ENCODE measurements around the gene HDAC7. TPM values are rescaled to one million over a fixed set of nuclear protein-coding genes. Genes with fewer than 3 reads are reported as not detected.
"Not testable (repeated sequence)": the region's sequence is repeated elsewhere in the genome, so short reads cannot be mapped to it uniquely, and the experiment has no call there.

The HDAC7 gene
- total RNA-seq, 2 donors from 2014 or later = 27.3 to 29.7 TPM

GRCh38 chr12:47817272-47818006 lies 2.3 kb downstream of the HDAC7 start:
- no peaks in the 10 kb centered on the region for H3K36me3 ChIP-seq
- DNase-seq = no peak
- intact Hi-C loops (cut with DNase I) = no loop called here
- no peaks in the 10 kb centered on the region for H3K9me3 ChIP-seq
- H3K27me3 ChIP-seq = no peaks in the 10 kb centered on the region
- H3K4me3 ChIP-seq = peak overlapping the region; percentile 57
- peaks cover 13% of the 10 kb centered on the region for H3K4me1 ChIP-seq
- TF ChIP-seq CTCF (IDR thresholded peaks at IDR 0.05) = no peak
- peak overlapping the region; percentile 50 to 64 for H3K9ac ChIP-seq (ENCODE audit: low read depth in 2 of 2, low read length in 2 of 2)
- peak overlapping the region; percentile 94 for H3K27ac ChIP-seq

GRCh38 chr12:47816403-47817271 lies 3.1 kb downstream of the HDAC7 start:
- no peak for TF ChIP-seq CTCF (IDR thresholded peaks at IDR 0.05)
- Histone ChIP-seq H3K9ac (ENCODE audit: low read depth in 2 of 2, low read length in 2 of 2) (peak overlapping the region; percentile 50 to 64), H3K4me1 (peaks cover 13% of the 10 kb centered on the region), H3K36me3 (no peaks in the 10 kb centered on the region), H3K4me3 (peak overlapping the region; percentile 57), H3K9me3 (no peaks in the 10 kb centered on the region), H3K27me3 (no peaks in the 10 kb centered on the region), H3K27ac (peak overlapping the region; percentile 94)
- no peak for DNase-seq
- intact Hi-C loops (cut with DNase I) = no loop called here

GRCh38 chr12:47815447-47815846 lies 4.3 kb downstream of the HDAC7 start:
- H3K9me3 ChIP-seq; intact Hi-C loops (cut with DNase I); H3K9ac ChIP-seq (ENCODE audit: low read depth in 2 of 2, low read length in 2 of 2); H3K27me3 ChIP-seq; H3K4me3 ChIP-seq; DNase-seq; H3K36me3 ChIP-seq: not testable (repeated sequence)
- peaks cover 13% of the 10 kb centered on the region for H3K4me1 ChIP-seq
- H3K27ac ChIP-seq = peak overlapping the region; percentile 90

- Histone ChIP-seq H3K9ac (ENCODE audit: low read depth in 2 of 2, low read length in 2 of 2) (peak overlapping the region; percentile 72 to 80), H3K36me3 (no peaks in the 10 kb centered on the region), H3K4me3 (no peak overlapping the region), H3K4me1 (peaks cover 13% of the 10 kb centered on the region), H3K9me3 (no peaks in the 10 kb centered on the region), H3K27me3 (no peaks in the 10 kb centered on the region), H3K27ac (peak overlapping the region; percentile 90)
- TF ChIP-seq CTCF (IDR thresholded peaks at IDR 0.05) = no peak
- intact Hi-C loops (cut with DNase I) = no loop called here
- DNase-seq = no peak
These were observed 5.0 kb downstream of the HDAC7 start for GRCh38 chr12:47814539-47815170.

GRCh38 chr12:47813511-47814196 lies 6.0 kb downstream of the HDAC7 start:
- peaks cover 13% of the 10 kb centered on the region for H3K4me1 ChIP-seq
- no peak for DNase-seq
- intact Hi-C loops (cut with DNase I) = no loop called here
- peak overlapping the region; percentile 36 for H3K4me3 ChIP-seq
- no peaks in the 10 kb centered on the region for H3K27me3 ChIP-seq
- H3K9ac ChIP-seq (ENCODE audit: low read depth in 2 of 2, low read length in 2 of 2) = peak overlapping the region; percentile 72 to 80
- H3K9me3 ChIP-seq = no peaks in the 10 kb centered on the region
- no peaks in the 10 kb centered on the region for H3K36me3 ChIP-seq
- peak overlapping the region; percentile 90 for H3K27ac ChIP-seq
- no peak for TF ChIP-seq CTCF (IDR thresholded peaks at IDR 0.05)
